GM10266 (cell line): ENCODE data around the gene MRGPRX2.

ENCODE experiments used
- DNase-seq: peaks from one replicate; pipeline ENCODE4 v3.0.0; 2012; ENCODE audit errors: extremely low spot score
- CTCF ChIP-seq: IDR thresholded peaks from 2 replicates; pipeline ENCODE4 v1.5.1; 2012; ENCODE audit warnings: mild to moderate bottlenecking, low read depth; ENCODE audit not compliant: control insufficient read depth, insufficient read depth; ENCODE audit errors: missing control alignments

MRGPRX2 gene

DNA sequence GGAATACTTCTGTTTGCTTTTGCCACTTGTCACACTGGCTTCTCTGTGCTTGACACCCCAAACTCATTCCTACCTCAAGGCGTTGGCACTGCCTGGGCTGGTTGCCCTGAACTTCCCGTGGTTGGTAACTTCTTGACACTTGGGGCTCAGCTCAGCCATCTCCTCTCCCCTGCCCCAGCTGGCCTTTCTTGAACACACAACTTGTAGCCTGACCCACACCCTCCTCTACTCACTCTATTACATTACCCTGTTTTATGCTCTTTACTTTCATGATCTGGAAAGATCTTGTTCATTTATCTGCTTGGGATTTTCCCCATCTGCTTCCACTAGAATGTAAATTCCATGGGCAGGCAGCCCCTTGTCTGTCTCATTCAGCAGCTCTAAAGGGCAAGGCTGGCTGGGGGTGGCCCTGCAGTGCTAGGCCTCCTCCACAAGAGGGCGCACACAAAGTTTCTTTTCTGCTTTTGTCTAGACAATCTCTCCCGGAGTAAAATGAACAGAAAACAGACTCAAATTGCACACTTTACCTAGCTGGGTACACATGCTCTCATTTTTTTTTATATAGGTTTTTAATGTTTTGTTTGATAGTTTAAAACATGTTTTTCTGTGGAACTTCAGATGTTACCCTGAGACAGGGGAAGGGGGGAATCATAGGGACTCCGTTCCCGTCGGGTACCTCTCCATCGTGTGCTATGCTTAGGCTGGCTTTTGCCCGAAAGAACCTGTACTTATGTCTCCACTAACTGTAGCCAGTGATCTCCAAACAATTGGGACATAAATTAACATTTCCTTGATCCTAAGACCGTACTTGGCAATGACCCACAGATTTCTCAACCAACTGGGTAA, 16.4 kb upstream of the MRGPRX2 start:
- peak; percentile 96 for TF ChIP-seq CTCF
- peak; percentile 61 for DNase-seq

- no peak for TF ChIP-seq CTCF
- no peak for DNase-seq
Measured at GRCh38 chr11:19075636-19076035, 15.1 kb upstream of the MRGPRX2 start.

DNA sequence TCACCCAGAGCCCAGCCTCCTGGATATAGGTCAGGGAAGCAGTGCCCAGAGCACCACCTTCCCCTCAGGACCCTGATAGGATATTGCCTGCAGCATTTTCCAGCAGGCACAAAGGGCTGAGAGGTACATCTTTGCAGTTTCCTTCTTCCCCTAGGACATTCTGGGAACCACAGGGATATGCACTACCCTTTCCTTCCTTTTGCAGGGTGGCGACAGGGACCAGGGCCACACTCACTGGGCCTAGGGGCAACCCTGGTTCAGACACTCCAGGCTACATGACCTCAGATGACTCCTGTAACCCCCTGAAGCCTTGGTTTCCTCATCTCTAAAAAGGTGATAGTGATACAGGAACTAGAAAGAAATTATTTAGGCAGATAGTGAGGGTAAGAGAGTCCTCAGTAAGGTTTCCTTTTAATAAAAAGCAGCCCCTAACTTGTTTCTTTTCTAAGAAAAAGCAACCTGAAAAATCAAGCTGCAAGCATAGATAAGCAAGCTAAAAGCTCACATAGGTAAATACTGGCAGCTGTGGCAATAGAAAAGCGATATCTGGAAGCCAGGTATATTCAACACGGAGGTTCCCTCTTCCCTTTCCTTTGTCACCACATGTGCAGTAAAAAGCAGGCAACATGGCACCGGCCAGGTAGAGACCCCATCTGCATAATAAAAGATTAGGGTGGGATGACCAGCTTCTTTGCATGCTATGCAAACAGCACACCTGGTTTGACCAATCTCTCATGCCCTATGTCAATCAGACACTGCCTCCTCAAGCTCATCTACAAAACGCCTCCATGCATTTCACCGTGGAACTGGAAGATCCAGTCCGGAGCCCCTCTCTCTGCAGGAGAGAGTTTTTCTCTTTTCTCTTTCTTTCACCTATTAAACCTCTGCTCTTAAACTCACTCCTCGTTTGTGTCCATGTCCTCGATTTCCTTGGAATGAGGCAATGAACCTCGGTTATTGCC, 13.2 kb upstream of the MRGPRX2 start:
- no peak for DNase-seq
- TF ChIP-seq CTCF = no peak

DNA sequence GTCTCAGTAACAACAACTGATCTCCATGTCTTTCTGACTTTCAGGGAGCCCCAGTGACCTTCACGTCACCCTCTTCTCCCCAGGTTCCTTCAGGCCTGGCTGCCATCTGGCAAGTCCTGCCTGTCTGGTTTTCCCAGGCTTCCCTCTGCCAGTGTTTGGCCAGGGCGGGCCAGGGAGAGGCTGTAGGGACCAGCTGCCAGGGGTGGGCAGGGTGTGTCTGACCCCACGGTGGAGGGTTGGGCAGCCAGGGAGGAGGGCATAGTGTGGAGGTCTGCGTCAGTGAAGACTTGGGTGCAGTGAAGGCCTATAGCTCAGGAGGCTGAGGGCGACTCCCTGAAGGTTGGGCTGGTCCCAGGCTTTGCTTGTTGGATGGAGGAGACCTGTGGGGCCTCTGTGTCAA, 11.9 kb upstream of the MRGPRX2 start:
- TF ChIP-seq CTCF = no peak
- no peak for DNase-seq

GRCh38 chr11:19071255-19071654, 10.7 kb upstream of the MRGPRX2 start:
- peak; percentile 96 for TF ChIP-seq CTCF
- DNase-seq = peak; percentile 72

GRCh38 chr11:19059833-19060232, 684 bp downstream of the MRGPRX2 start:
- DNase-seq = no peak
- TF ChIP-seq CTCF = no peak
